ENCODE data around the gene PABPN1L.

- TF ChIP-seq EZH2phosphoT487 (IDR thresholded peaks at IDR 0.05; ENCODE audit: unreplicated experiment) (no peak), CTCF (conservative IDR thresholded peaks at IDR 0.05; ENCODE audit: low read depth in 2 of 2) (no peak), POLR2AphosphoS5 (IDR thresholded peaks at IDR 0.05; ENCODE audit: low read depth) (no peak)
Observed at GRCh38 chr16:88839745-88840599, 26.5 kb downstream of the PABPN1L start.

Data from GM23338 (cell line).